Osteocyte (in vitro differentiated cells): ENCODE results near the gene FXR2. TPM values are rescaled to one million over a fixed set of nuclear protein-coding genes. Genes with fewer than 3 reads are reported as not detected.

Experiments
- DNase-seq: peaks from one replicate; pipeline ENCODE4 v3.0.0; 2021; ENCODE audit warnings: mixed read lengths; ENCODE audit not compliant: unreplicated experiment; ENCODE audit errors: extremely low spot score
- H3K27ac Mint-ChIP-seq: one replicate; pipeline ENCODE4 v1.8.0; 2021; ENCODE audit warnings: mild to moderate bottlenecking, mixed read lengths; ENCODE audit not compliant: unreplicated experiment
- H3K27me3 Mint-ChIP-seq: one replicate; pipeline ENCODE4 v1.8.0; 2021; ENCODE audit warnings: mixed read lengths; ENCODE audit not compliant: unreplicated experiment
- H3K36me3 Mint-ChIP-seq: one replicate; pipeline ENCODE4 v1.8.0; 2021; ENCODE audit warnings: mixed read lengths; ENCODE audit not compliant: unreplicated experiment
- H3K4me1 Mint-ChIP-seq: one replicate; pipeline ENCODE4 v1.8.0; 2021; ENCODE audit warnings: mixed read lengths; ENCODE audit not compliant: unreplicated experiment
- H3K4me3 Mint-ChIP-seq: one replicate; pipeline ENCODE4 v1.8.0; 2021; ENCODE audit warnings: mild to moderate bottlenecking, moderate library complexity, mixed read lengths; ENCODE audit not compliant: unreplicated experiment
- H3K9me3 Mint-ChIP-seq: one replicate; pipeline ENCODE4 v1.8.0; 2021; ENCODE audit warnings: mixed read lengths; ENCODE audit not compliant: unreplicated experiment
- total RNA-seq: library from RNA; stranded (reverse); gene quantifications from 2 replicates; pipeline ENCODE4 v1.2.1, GENCODE V29; 2021
- TF ChIP-seq, protein P1 (sequence below): fragments of 200-600 bp; sonication (generic); IDR thresholded peaks from 2 replicates; pipeline ENCODE4 v1.5.0; 2021; ENCODE audit warnings: antibody characterized with exemption, mild to moderate bottlenecking, moderate library complexity

Gene FXR2
- total RNA-seq, 1 donor from 2014 or later, result 50.7 TPM

DNA sequence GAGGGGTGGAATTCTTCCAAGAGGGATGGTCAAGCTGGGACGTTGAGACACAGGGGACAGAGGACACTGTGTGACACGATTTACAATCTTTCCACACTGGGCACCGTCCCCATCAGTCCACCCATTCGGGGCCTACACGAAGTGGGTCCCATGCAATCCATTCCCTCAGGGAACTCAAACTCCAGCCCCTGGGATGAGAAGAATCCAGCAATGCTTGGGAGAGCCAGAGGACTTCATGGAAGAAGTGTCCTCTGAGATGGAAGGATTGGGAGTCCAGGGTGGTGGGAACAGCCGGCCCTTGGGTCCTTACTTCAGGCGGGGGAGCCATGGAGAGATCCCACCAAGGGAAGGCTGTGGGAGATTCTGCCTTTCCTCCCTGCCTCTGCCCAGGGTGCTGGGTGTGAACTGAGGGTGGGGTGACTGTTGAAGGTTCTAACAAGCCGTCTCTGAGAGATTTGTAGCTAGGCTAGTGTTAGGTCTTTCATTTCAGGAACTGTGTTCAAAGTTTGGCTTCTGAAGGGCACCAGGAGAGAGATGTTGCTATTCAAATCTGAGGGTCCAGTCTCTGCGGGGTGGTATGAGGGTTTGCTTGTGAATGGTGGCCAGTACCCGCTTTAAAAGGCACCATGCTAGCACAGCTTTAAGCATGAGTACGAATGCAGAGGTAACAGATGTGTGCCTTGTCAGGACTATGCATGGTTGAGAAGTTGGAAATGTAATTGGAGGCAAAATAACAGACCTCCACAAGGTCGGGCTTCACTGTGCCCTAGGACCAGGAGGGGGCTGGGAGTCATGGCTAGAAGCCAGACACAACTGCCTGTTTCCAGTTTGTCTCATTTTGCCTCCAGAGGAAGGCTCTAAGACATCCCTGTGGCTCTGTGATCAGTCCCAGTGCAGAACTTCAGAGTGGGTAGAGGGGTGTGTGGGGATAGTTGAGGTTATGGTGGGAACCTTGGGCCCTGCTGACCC, 38.0 kb upstream of the FXR2 start:
- TF ChIP-seq, protein P1, sequence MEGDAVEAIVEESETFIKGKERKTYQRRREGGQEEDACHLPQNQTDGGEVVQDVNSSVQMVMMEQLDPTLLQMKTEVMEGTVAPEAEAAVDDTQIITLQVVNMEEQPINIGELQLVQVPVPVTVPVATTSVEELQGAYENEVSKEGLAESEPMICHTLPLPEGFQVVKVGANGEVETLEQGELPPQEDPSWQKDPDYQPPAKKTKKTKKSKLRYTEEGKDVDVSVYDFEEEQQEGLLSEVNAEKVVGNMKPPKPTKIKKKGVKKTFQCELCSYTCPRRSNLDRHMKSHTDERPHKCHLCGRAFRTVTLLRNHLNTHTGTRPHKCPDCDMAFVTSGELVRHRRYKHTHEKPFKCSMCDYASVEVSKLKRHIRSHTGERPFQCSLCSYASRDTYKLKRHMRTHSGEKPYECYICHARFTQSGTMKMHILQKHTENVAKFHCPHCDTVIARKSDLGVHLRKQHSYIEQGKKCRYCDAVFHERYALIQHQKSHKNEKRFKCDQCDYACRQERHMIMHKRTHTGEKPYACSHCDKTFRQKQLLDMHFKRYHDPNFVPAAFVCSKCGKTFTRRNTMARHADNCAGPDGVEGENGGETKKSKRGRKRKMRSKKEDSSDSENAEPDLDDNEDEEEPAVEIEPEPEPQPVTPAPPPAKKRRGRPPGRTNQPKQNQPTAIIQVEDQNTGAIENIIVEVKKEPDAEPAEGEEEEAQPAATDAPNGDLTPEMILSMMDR, result no peak

DNA sequence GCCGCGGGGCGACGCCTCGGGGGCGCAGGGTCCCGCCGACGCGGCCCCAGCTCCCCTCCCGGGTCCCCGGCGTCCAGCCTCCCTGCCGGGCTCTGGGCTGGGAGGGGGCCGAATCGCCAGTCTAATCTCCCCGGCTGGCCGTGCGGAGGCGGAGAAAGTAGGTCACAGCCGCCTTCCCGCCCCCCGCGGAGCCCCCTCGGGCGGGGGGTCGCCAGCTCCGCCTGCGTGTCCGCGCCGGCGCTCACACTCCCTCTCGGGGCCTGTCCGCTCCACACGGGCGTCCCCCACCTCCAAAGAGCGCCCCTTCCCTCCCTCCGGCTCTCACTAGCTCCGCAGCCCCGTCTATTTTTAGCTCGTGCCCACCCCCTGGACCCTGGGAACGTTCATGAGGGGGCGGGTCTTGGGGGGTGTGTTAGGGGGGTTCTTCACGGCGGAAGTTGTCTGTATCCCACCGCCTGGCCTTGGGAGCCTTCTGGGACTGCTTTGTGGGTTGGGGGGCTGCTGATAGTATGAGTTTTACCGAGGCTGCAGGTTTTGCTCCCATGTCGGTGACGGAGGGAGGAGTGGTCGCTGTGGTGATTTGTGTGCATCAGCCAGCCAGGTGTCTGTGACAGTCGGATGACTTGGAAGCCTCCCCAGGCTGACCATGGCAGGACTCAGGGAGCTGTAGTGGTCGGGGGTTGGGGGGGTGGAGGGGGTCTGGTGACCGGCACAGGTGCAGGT, 37.1 kb upstream of the FXR2 start:
- peaks cover 16% of the 10 kb centered on the region for H3K4me1 Mint-ChIP-seq
- peak overlapping the region; percentile 58 for H3K4me3 Mint-ChIP-seq
- DNase-seq, result no peak
- no peaks in the 10 kb centered on the region for H3K9me3 Mint-ChIP-seq
- peaks cover 39% of the 10 kb centered on the region for H3K27me3 Mint-ChIP-seq
- no peaks in the 10 kb centered on the region for H3K36me3 Mint-ChIP-seq
- TF ChIP-seq, protein P1, result no peak
- no peak overlapping the region for H3K27ac Mint-ChIP-seq

More for the DNA sequence above, 38.0 kb upstream of the FXR2 start:
- no peak for DNase-seq
- Mint-ChIP-seq H3K9me3 (no peaks in the 10 kb centered on the region), H3K4me1 (peaks cover 22% of the 10 kb centered on the region), H3K27me3 (peaks cover 42% of the 10 kb centered on the region), H3K27ac (no peak overlapping the region), H3K36me3 (no peaks in the 10 kb centered on the region), H3K4me3 (no peak overlapping the region)

DNA sequence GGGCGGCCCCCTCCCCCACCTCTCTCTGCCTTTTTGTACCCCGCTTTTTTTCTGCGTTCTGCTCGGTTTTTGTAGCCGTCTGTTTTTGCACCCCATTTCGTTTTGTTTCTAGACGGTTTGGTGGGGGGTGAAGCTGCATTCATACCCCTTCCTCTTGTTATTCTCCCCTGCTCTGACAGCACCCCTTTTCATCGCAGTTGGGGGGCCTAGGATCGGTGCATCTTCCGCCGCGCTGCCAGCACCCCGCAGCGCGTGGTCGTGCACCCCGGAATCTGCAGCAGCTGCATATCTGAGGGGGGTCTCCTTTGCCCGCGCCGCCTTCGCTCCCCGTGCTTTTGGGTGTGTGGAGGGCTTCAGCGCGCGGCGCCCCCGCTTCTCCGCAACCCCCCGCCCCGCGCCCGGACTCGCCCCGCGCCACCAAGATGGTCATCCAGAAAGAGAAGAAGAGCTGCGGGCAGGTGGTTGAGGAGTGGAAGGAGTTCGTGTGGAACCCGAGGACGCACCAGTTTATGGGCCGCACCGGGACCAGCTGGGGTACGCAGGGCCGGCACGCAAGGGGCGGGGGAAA, 36.5 kb upstream of the FXR2 start:
- no peaks in the 10 kb centered on the region for H3K36me3 Mint-ChIP-seq
- no peaks in the 10 kb centered on the region for H3K9me3 Mint-ChIP-seq
- peaks cover 45% of the 10 kb centered on the region for H3K27me3 Mint-ChIP-seq
- DNase-seq, result no peak
- no peak overlapping the region for H3K27ac Mint-ChIP-seq
- peaks cover 16% of the 10 kb centered on the region for H3K4me1 Mint-ChIP-seq
- H3K4me3 Mint-ChIP-seq, result peak overlapping the region; percentile 78
- TF ChIP-seq, protein P1, result no peak

DNA sequence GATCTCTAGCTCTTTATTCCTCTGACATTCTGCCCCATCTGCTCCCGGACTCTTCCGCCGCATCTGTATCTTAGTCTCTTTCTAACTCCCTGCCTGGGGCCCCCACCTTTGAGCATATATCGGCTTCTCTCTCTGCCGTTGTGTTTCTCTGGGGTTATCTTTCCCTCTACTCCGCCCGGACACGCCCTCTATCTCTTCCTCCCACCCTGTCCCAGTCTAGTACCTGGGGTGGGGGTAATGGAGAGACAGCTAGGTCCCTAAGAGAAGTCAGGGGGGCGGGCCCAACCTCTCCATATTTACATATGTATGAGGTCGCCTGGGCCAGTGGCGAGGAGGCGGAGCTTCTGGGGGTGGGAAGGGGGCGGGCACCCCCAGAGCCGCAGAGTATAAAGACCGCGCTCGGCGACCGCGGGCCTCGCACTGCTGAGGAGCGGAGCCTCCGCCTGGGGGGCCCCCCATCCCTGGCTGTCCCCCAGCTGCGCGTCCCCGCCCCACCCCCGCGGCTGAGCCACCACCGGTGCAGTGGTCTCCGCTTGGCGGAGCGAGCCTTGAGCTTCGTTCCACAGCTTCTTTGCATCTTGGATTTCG, 35.9 kb upstream of the FXR2 start, which contains the start of gene ATP1B2:
Gene ATP1B2, plus strand, starts transcription at position 418 of the 588 bp plus-strand sequence. CDS start 593 bp downstream, outside the sequence.
- TF ChIP-seq, protein P1, result no peak
- DNase-seq, result no peak
- H3K9me3 Mint-ChIP-seq, result no peaks in the 10 kb centered on the region
- peak within 1 kb of the TSS; percentile 78 for H3K4me3 Mint-ChIP-seq
- no peaks in the 10 kb centered on the region for H3K36me3 Mint-ChIP-seq
- H3K27ac Mint-ChIP-seq, result no peak within 1 kb of the TSS
- H3K27me3 Mint-ChIP-seq, result peaks cover 47% of the 10 kb centered on the region
- H3K4me1 Mint-ChIP-seq, result peaks cover 16% of the 10 kb centered on the region
